HG02870 (cell line): ENCODE data around the gene VSIG2.
"Not testable (repeated sequence)": the region's sequence is repeated elsewhere in the genome, so short reads cannot be mapped to it uniquely, and the experiment has no call there.

Source experiments
- ATAC-seq: cut with Tn5 transposase; IDR thresholded peaks from one replicate; pipeline ENCODE4 v1.9.1; 2021; ENCODE audit warnings: mild to moderate bottlenecking, moderate library complexity; ENCODE audit not compliant: unreplicated experiment

The VSIG2 gene, protein sequence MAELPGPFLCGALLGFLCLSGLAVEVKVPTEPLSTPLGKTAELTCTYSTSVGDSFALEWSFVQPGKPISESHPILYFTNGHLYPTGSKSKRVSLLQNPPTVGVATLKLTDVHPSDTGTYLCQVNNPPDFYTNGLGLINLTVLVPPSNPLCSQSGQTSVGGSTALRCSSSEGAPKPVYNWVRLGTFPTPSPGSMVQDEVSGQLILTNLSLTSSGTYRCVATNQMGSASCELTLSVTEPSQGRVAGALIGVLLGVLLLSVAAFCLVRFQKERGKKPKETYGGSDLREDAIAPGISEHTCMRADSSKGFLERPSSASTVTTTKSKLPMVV

GRCh38 chr11:124751741-124752470 lies at the start of gene VSIG2:
VSIG2 (minus strand) TSS chr11:124752255; CDS start chr11:124752137, 118 bp downstream.
- ATAC-seq, result no peak

DNA sequence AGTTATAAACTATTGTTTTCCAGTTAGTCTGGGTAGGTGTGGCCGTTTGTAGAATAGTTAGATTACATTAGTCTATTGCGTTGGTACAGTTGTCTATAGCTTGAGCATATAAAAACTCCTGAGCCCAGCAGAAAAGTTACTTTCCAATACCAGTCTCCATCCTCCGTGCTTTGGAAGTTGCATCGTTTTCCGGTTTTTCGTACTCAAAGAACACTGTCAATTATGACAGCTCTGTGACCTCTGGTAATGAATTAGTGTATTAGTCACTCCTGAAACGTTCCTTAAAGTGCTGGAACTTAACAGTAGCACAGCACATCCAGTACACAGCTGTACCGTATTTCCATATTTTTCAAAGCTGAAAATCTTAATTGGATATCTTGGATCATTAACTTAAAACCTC lies 49.0 kb upstream of the VSIG2 start:
- ATAC-seq, result no peak

DNA sequence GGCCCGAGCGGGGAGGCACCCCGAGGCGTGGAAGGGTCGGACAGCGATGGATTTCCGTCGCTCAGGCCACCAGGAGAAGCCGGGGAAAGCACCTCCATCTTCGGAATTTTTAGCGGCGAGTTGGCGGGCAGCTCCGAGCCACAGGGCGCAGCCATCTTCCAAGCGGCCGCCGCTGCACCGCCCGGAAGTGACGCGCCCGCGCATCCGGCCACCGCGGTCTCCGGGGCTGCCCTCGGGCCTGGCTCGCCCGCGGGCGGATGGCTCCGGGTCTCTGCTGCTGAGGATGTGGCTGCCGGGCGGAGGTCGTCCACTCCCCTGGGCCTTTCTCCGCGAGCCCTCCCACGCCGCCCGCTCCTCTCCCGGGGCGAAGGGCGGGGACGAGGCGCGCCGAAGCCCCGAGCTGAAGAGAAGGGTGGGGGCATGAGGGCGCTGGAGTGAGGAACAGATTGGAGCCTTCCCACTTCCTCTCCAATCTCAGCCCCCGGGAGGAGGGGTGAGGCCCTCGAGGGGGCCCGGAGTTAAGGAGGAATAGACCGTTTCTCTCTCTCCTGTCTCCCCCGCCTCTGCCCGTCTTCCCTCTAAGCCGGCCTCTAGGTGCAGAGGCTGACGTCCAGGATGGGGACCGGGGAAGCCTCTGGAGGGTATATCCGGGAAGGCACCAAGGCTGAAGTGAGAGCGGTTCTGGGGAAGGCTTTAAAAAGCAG lies 48.3 kb upstream of the VSIG2 start, which contains the start of gene MSANTD2:
MSANTD2 (minus strand) TSS at position 181 of the 704 bp plus-strand sequence; CDS start at position 155, 26 bp downstream.
- ATAC-seq, result peak; percentile 82

GRCh38 chr11:124799348-124800225 lies 47.5 kb upstream of the VSIG2 start:
- peak; percentile 30 for ATAC-seq

- peak; percentile 17 for ATAC-seq
Measured at GRCh38 chr11:124798991-124799347, 46.9 kb upstream of the VSIG2 start.

GRCh38 chr11:124796312-124796711 lies 44.3 kb upstream of the VSIG2 start:
- ATAC-seq, result no peak

DNA sequence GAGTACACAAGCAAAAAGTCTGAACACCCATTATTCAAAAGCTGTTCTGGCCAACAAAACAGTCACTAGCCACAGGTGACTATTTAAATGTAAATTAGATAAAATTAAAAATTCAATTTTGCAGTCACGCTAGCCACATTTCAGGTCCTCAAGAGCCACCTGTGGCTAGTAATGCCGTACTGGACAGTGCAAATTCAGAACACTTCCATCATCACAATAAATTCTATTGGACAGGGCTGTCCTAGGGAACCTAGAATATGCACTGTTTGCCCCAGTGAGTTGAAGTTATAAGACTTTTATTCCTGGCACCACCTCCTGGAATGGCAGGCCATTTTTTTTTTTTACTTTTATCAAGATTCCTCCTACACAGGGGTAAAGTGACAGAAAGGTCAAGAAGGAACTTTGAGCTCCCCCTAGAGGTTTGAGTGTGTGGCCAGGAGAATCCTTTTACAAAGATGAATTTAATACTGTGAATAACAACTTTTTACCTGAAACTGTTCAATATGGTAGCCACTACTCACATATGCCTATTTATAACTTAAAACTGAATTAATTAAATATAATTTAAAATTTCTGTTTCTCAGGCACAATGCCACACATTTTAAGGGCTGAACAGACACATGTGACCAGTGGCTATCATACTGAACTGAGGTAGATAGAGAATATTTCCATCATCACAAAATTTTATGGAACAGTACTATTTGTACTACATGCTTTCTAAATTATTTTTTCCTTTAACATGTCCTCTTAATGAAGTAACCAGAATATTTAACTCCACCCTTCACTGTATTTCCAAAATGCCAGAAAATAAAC lies 41.6 kb upstream of the VSIG2 start:
- peak; percentile 60 for ATAC-seq

DNA sequence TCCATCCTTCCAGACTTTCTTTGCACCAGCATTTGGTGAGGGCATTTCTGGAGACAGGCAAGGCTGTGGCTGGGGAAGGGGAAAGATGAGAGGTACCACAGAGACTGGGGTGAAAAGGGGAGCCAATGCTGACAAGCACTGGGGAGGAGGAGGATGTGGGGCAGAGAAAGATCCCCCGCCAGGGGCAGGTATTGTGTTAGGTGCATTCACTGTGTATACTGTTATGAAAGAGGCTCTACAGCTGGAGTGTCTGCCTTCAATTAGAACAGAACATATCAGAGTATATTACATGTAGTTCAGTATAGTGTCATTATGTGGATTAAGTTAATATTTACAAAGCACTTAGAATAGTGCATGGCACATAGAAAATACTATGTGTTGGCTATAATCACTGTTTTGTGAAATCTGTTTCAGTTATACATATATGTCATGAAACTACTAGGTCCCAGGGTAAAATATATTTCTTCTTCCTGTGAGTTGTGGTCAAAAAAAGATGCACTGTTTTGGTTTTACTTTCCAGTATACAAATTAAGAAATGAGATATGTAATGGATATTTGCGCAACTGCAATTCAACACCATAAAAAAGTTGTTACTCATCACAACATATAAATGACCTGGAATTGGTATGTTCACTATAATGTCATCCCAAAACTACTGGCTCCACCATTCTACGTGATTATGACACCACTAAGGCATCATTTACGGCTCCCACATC lies 39.7 kb upstream of the VSIG2 start:
- peak; percentile 69 for ATAC-seq

DNA sequence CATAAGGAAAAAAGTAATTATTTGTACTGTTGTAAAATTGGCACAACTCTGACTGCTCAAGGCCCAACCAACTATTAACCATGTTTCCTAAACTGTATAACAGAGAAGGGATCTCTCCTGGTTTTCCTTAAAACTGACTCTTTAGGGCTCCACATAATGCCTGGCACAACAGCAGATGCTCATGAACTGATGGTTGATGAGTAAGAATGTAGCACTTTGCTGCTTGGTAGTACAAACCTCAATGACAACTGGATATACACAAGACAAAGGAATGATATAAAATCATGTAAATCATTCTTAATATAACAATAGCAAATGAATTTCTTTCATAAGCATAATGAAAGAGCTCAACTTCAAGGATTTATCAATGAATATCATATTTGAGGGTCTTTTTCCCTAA lies 36.5 kb upstream of the VSIG2 start:
- ATAC-seq, result no peak

- ATAC-seq, result no peak
Measured at GRCh38 chr11:124784051-124784450, 32.0 kb upstream of the VSIG2 start.

DNA sequence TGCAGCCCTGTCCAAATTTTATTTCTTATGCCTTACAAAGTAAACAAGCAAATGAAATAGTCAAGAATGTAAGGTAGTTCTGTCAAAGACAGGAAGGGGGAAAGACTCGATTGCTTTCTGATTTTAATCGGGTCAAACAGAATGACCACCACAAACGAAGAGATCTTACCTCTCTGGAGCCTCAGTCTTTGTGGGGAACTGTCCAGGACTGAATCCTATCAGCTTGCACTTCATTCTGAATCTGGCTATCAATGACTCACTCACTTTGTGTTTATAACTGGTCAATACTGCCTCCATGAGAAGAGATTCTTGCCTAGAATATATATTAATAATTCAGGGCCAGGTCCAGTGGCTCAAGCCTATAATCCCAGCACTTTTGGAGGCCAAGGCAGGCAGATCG lies 30.9 kb upstream of the VSIG2 start:
- no peak for ATAC-seq

DNA sequence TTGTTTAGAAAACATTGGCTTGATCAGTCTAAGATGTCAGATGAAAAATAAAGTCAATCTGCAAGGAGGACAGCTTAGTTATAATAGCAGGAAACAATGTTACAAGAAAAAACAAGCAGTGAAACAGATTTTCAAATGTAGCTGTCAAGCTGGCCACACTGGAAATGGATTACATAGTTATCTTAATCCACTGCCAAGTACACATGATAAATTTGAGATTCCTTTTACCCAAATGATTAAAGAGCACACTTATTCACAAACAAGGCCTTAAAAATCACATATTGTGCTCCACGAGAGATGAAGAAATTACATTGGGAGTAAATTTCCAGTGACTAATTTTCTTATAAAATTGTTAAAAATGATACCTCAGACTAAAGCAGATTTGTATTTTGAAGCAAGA lies 27.5 kb upstream of the VSIG2 start:
- no peak for ATAC-seq

DNA sequence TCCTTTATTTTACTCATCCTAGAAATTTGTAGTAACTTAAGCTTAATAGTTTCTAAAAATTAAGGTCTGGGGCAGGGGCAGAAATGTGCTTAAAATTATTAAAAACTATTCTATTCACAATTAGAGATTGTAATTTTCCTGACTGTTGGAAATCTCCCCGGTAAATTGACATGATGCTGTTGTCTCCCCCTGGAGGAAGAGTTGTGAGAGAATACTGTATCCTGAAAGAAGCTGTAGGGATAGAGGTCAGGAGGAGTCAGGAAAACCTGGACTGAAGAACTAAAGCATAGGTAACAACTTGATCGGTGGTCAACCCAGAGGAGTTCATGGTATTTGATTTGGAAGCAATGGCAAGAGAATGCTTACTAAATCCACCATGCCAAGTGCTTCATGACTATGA lies 26.2 kb upstream of the VSIG2 start:
- ATAC-seq, result no peak

- no peak for ATAC-seq
Measured at GRCh38 chr11:124776865-124777645, 25.0 kb upstream of the VSIG2 start.

DNA sequence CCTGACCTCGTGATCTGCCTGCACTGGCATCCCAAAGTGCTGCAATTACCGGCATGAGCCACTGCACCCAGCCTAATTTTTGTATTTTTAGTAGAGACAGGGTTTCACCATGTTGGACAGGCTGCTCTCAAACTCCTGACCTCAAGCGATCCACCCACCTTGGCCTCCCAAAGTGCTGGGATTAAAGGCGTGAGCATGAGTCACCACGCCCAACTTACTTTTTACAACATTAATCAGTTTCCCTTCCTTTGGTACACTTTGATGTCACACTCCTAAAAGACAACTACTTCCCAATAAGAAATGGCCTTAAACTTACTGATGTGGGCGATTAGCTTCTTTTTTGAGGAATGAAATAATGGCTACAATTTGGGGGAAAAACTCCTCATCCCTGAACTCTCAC lies 18.9 kb upstream of the VSIG2 start:
- not testable (repeated sequence) for ATAC-seq

- no peak for ATAC-seq
Measured at GRCh38 chr11:124769806-124770774, 18.0 kb upstream of the VSIG2 start.

DNA sequence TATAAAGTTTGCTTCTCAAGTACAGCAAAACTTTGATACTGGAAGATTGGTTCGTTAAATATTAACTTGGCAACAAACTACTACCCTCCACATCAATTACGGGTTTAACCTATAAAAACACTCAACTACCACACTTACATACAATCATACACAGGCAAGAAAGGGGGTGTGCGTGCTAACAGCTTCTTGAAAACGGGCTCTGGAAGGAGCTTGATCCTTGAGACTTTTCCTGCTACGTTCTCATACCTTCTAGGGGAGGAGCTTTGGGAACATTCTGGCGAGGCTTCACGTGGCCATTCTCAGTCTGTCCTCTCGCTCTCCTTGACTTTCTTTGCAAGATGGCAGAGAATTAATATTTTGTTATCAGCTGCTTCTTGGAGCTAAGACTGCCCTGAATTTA lies 16.9 kb upstream of the VSIG2 start:
- no peak for ATAC-seq
